GM12872 (cell line): Measurements from ENCODE around the gene KAT7.

ENCODE experiments used
- TF ChIP-seq, protein P1 (sequence below): IDR thresholded peaks from 3 replicates; pipeline ENCODE4 v1.5.1; 2011; ENCODE audit warnings: low read depth, mild to moderate bottlenecking, low read length, moderate library complexity; ENCODE audit not compliant: insufficient read depth

KAT7 gene

DNA sequence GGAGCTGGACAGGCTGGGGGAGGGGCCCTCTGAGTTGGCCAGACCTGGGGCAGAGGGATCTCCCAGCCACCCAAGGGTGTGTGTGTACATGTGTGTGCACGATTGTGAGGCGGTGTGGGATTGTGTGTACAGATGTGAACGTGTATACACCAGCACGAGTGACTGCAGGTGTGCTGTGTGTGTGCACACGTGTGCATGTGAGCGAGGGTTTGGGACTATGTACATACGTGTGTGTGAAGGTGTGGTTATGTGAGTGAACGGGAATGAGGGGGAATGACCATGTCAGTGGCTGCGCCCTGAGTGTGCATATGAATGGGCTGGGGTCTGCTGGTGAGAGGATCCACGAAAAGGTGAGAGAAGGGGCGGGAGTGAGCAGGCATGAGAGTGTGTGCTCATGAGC, 81.8 kb downstream of the KAT7 start:
- TF ChIP-seq, protein P1, sequence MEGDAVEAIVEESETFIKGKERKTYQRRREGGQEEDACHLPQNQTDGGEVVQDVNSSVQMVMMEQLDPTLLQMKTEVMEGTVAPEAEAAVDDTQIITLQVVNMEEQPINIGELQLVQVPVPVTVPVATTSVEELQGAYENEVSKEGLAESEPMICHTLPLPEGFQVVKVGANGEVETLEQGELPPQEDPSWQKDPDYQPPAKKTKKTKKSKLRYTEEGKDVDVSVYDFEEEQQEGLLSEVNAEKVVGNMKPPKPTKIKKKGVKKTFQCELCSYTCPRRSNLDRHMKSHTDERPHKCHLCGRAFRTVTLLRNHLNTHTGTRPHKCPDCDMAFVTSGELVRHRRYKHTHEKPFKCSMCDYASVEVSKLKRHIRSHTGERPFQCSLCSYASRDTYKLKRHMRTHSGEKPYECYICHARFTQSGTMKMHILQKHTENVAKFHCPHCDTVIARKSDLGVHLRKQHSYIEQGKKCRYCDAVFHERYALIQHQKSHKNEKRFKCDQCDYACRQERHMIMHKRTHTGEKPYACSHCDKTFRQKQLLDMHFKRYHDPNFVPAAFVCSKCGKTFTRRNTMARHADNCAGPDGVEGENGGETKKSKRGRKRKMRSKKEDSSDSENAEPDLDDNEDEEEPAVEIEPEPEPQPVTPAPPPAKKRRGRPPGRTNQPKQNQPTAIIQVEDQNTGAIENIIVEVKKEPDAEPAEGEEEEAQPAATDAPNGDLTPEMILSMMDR, result no peak

DNA sequence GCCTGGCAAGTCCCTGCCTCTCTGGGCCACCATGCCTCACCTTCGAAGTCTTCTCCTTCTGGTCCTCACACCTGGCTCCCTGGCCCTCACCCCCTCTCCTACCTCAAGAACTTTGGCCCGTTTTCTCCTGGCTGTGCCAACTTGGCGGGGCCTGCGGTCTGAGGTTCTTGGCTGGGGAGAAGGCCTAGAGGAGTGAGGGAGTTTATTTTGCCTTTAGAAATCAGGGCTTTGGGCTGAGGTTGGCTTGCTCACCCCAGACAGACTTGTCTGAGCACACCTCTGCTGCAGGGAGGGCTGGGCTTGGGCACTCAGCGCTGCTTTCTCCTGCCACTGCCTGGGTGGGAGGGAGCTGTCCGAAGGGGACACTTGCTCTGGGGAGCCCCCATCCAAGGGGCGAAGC, 82.7 kb downstream of the KAT7 start:
- TF ChIP-seq, protein P1, result no peak

DNA sequence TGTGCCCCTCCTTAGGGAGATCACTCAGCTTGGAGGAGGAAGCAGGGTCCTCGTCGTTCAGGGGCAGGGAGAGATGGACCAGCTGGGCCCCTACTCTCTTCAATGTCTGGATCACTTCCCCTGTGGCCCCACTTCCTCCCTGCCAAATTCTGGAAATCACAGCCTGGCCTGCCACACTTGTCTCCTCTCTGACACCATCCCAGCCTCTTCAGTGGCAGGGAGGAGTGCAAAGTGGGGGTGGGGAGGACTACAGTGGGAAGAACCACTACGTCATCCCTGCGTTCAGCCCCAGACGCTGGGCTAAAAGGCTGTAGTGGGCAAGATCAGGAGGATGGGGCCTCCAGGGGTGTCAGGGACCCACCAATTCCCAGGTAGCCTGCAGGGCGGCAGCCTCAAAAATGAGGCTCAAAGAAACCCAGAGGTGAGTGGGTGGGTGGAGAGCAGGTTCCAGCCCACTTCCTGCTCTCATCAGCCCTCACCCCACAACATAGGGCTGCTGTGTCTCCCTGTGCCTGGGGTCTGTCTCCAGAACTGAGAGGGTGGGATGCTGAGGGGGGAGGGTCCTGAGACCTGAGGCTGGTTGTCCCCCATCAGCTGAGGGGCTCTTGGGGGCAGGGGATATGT, 84.4 kb downstream of the KAT7 start:
- TF ChIP-seq, protein P1, result no peak

DNA sequence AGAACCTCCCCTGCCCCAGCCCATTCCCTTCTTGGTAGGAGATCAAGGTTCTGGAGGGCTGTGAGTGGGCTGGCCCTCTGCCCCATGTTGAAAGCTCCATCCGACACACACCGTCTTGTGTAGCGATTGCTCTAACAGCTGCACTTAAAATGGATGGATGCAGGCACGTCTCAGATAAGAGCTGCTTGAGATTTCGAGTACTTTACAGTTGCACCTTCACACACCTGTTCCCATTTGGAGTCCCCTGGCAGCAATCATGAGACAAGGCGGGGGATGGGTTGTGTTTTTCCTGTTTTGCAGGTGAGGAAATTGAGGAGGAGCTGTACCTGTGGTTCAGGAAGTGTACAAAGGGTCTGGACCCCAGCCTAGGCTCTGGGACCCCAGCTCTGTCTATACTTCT, 85.0 kb downstream of the KAT7 start:
- TF ChIP-seq, protein P1, result no peak

DNA sequence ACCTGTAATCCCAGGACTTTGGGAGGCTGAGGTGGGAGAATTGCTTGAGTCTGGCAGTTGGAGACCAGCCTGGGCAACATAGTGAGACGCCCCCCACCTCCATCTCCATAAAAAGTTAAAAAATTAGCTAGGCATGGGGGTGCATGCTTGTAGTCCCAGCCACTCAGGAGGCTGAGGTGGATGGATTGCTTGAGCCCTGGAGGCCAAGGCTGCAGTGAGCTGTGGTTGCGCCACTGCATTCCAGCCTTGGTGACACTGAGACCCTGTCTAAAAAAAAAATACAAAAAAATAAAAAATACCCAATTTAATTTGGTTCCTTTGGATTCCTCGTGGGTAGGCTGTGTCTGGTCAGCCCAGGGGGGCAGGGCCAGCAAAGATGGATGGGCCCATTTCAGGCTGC, 85.4 kb downstream of the KAT7 start:
- TF ChIP-seq, protein P1, result no peak

DNA sequence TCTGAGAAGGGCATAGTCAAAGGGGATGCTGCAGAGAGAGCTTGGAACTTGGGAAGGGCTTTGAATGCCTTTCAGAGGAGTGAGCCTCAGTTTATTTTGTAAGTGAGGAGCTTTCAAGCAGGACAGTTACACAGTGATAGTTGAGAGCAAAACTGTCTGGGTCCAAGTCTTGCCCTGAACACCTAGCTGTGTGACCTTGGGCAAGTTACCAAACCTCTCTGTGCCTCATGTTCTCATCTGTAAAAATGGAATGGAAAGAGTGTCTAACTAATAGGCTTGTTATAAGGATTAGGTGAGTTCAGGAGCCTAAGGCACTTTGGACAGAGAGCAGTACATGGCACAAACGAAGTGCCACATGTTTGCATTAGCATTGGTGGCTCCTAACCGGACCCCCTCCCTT, 86.4 kb downstream of the KAT7 start:
- TF ChIP-seq, protein P1, result no peak

DNA sequence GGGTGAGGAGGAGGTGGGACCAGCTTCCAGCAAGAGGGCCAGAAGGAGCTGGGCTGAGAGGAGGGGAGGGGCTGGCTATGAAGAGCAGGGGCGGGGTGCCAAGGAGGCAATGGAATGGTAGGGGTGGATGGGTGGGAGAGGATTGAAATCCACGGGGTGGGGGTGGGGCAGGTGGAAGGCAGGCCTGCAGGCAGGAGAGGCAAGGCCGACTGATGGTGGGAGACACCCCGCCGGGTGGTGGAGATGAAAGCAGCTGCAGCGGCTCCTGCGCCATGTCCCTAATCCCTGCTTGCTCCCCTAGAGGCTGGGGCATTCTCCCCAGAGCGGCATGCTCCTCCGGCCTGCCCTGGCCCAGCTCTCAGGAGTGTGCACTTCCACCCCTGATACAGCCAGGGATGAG, 87.2 kb downstream of the KAT7 start:
- TF ChIP-seq, protein P1, result no peak
